ENCODE results near the gene CPZ. TPM values are rescaled to one million over a fixed set of nuclear protein-coding genes. Genes with fewer than 3 reads are reported as not detected.

The CPZ gene
- total and polyA plus RNA-seq, 11 donors: 0.13 to 4.8 (median 0.26) TPM; not detected in 2

GRCh38 chr4:8648816-8649630, 56.5 kb downstream of the CPZ start:
- ATAC-seq (no peak), DNase-seq (peak in 1 of 5 donors; percentile 11)
- H3K27ac ChIP-seq: no peak overlapping the region
- no peaks in the 10 kb centered on the region for H3K36me3 ChIP-seq
- H3K4me1 ChIP-seq: no peaks in the 10 kb centered on the region
- H3K27me3 ChIP-seq: peaks cover 0 to 51% (median 4%) of the 10 kb centered on the region in 9 donors
- TF ChIP-seq, protein P1, sequence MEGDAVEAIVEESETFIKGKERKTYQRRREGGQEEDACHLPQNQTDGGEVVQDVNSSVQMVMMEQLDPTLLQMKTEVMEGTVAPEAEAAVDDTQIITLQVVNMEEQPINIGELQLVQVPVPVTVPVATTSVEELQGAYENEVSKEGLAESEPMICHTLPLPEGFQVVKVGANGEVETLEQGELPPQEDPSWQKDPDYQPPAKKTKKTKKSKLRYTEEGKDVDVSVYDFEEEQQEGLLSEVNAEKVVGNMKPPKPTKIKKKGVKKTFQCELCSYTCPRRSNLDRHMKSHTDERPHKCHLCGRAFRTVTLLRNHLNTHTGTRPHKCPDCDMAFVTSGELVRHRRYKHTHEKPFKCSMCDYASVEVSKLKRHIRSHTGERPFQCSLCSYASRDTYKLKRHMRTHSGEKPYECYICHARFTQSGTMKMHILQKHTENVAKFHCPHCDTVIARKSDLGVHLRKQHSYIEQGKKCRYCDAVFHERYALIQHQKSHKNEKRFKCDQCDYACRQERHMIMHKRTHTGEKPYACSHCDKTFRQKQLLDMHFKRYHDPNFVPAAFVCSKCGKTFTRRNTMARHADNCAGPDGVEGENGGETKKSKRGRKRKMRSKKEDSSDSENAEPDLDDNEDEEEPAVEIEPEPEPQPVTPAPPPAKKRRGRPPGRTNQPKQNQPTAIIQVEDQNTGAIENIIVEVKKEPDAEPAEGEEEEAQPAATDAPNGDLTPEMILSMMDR (IDR thresholded peaks at IDR 0.05): no peak
- no peak for TF ChIP-seq POLR2A (IDR thresholded peaks at IDR 0.05)
- 62 to 64% (median 64%) methylated on average over 20 to 23 of the region's 23 CpGs for WGBS, 4 donors
- no peak overlapping the region for H3K4me3 ChIP-seq
- intact Hi-C loops (cut with DNase I): no loop called here
- no peaks in the 10 kb centered on the region for H3K9me3 ChIP-seq

DNA sequence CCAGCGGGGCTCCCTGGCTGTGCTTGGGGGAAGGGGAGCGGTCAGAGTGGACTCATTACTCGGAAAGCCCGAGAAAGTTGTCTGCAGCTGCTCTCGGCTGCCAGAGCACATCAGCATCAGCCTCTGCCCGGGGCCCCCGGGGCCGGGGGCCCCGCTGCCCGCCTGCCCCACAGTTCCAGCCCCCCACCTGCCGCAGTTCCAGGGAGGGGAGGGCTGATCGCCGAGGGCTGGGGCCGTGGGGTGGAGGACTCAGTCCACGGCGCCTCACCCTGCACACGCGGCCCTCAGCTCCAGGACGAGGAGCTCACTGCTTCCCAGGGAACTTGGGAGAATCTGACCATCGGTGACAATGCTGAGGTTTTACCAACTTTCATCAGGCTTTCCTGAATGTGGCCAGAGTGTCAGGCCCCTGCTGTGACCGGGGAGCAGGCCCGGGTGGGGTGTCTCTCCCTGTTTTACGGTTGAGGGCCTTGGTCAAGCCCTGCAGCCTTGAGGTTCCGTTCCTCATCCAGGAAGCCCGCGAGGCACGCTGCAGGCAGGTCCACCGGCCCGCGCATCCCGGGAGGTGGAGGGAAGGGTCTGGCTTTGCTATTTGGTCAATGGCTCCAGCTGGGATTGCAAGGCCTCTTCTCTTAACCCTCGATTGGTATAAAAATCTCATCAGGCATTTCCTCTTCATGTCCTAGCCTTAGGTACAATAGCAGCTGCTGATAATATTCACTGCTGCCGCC, 57.2 kb downstream of the CPZ start:
- ATAC-seq (no peak), DNase-seq (peak in 1 of 5 donors; percentile 12)
- 39 to 50% (median 46%) methylated on average over 26 to 32 of the region's 33 CpGs for WGBS, 4 donors
- no peaks in the 10 kb centered on the region for H3K36me3 ChIP-seq
- H3K9me3 ChIP-seq: no peaks in the 10 kb centered on the region
- TF ChIP-seq, protein P1 (IDR thresholded peaks at IDR 0.05): no peak
- TF ChIP-seq POLR2A (IDR thresholded peaks at IDR 0.05): no peak
- no peak overlapping the region for H3K27ac ChIP-seq
- no peak overlapping the region for H3K4me3 ChIP-seq
- H3K4me1 ChIP-seq: no peaks in the 10 kb centered on the region
- H3K27me3 ChIP-seq: peaks cover 0 to 51% (median 4%) of the 10 kb centered on the region in 9 donors
- intact Hi-C loops (cut with DNase I): no loop called here

GRCh38 chr4:8651661-8652180, 59.2 kb downstream of the CPZ start:
- peak in 1 of 5 donors; percentile 14 for DNase-seq
- Histone ChIP-seq H3K9me3 (no peaks in the 10 kb centered on the region), H3K36me3 (no peaks in the 10 kb centered on the region), H3K27ac (no peak overlapping the region), H3K27me3 (peaks cover 0 to 36% (median 4%) of the 10 kb centered on the region in 9 donors), H3K4me3 (no peak overlapping the region), H3K4me1 (no peaks in the 10 kb centered on the region)
- intact Hi-C loops (cut with DNase I): no loop called here
- TF ChIP-seq POLR2A (IDR thresholded peaks at IDR 0.05): no peak
- TF ChIP-seq, protein P1 (IDR thresholded peaks at IDR 0.05): no peak
- no peak for ATAC-seq
- 81 to 88% (median 82%) methylated on average over 8 to 18 of the region's 18 CpGs for WGBS, 4 donors

Measured in heart left ventricle (tissue), 16 donors.